SK-N-MC (cell line): Measurements from ENCODE around the gene HCAR2.

Experiments used
- EZH2 ChIP-seq: fragments of 200-600 bp; sonication (generic); IDR thresholded peaks from one replicate; pipeline ENCODE4 v1.6.1; 2017; ENCODE audit warnings: antibody characterized with exemption
- FOXP2 ChIP-seq: optimal IDR thresholded peaks from 2 replicates; pipeline ENCODE3; 2011; ENCODE audit warnings: mild to moderate bottlenecking, moderate library complexity; ENCODE audit not compliant: insufficient read depth; ENCODE audit errors: extremely low read length, control extremely low read depth
- POLR2AphosphoS5 ChIP-seq: IDR thresholded peaks from 2 replicates; pipeline ENCODE4 v1.6.1; 2012; ENCODE audit warnings: mild to moderate bottlenecking, low read depth, low read length, borderline replicate concordance

GRCh38 chr12:122665349-122665748 is 37.8 kb downstream of the HCAR2 start:
- TF ChIP-seq FOXP2 (no peak), POLR2AphosphoS5 (no peak), EZH2 (no peak)
